HCT116 (cell line): ENCODE measurements around the gene GSTM5.
"Not testable (repeated sequence)": the region's sequence is repeated elsewhere in the genome, so short reads cannot be mapped to it uniquely, and the experiment has no call there.

Experiments
- CTCF ChIP-seq, 3 experiments: fragments of 200-600 bp in 1 of 3; sonication (generic) in 1 of 3; IDR thresholded peaks in 2 of 3; conservative IDR thresholded peaks in 1 of 3; 2 replicates each; pipeline ENCODE4 v1.5.1; 2012 to 2017; ENCODE audit warnings: low read depth in 2 of 3, low read length in 2 of 3, antibody characterized with exemption in 1 of 3, borderline replicate concordance in 1 of 3, control low read depth in 1 of 3, mild to moderate bottlenecking in 1 of 3, mixed read lengths in 1 of 3, mixed run types in 1 of 3, moderate library complexity in 1 of 3; ENCODE audit not compliant: insufficient read depth in 1 of 3
- REST ChIP-seq: IDR thresholded peaks from 2 replicates; pipeline ENCODE4 v1.6.1; 2012; ENCODE audit warnings: low read depth

- not testable (repeated sequence) for TF ChIP-seq CTCF (IDR thresholded peaks at IDR 0.05 in 2 of 3, conservative IDR thresholded peaks at IDR 0.05 in 1 of 3; ENCODE audit: borderline replicate concordance in 1 of 3, insufficient read depth in 1 of 3, low read depth in 2 of 3, low read length in 2 of 3); REST
These were observed 2.2 kb upstream of the GSTM5 start for GRCh38 chr1:109709822-109710221.
